BE2C (cell line): ENCODE data around the gene OSCAR.
A peak's percentile ranks its signal among the peaks of the same experiment; 100 is the strongest.

Experiments
- DNase-seq: peaks from one replicate; pipeline ENCODE4 v3.0.0-alpha.2; 2020
- H3K27me3 ChIP-seq: fragments of 250-450 bp; sonication (Bioruptor Pico); 2 replicates; pipeline ENCODE4 v1.5.1; 2020; ENCODE audit warnings: mild to moderate bottlenecking
- H3K36me3 ChIP-seq: fragments of 250-450 bp; sonication (Bioruptor Pico); 2 replicates; pipeline ENCODE4 v1.5.1; 2020; ENCODE audit warnings: mild to moderate bottlenecking
- H3K4me1 ChIP-seq: fragments of 250-450 bp; sonication (Bioruptor Pico); 2 replicates; pipeline ENCODE4 v1.5.1; 2020
- H3K4me3 ChIP-seq: 2 replicates; pipeline ENCODE4 v1.5.1; 2011; ENCODE audit warnings: low read depth, low read length
- H3K9me3 ChIP-seq: fragments of 250-450 bp; sonication (Bioruptor Pico); 2 replicates; pipeline ENCODE4 v1.5.1; 2020
- TF ChIP-seq, protein P1 (sequence below): IDR thresholded peaks from 2 replicates; pipeline ENCODE4 v1.5.1; 2012; ENCODE audit warnings: mild to moderate bottlenecking, low read depth, low read length

The OSCAR gene

DNA sequence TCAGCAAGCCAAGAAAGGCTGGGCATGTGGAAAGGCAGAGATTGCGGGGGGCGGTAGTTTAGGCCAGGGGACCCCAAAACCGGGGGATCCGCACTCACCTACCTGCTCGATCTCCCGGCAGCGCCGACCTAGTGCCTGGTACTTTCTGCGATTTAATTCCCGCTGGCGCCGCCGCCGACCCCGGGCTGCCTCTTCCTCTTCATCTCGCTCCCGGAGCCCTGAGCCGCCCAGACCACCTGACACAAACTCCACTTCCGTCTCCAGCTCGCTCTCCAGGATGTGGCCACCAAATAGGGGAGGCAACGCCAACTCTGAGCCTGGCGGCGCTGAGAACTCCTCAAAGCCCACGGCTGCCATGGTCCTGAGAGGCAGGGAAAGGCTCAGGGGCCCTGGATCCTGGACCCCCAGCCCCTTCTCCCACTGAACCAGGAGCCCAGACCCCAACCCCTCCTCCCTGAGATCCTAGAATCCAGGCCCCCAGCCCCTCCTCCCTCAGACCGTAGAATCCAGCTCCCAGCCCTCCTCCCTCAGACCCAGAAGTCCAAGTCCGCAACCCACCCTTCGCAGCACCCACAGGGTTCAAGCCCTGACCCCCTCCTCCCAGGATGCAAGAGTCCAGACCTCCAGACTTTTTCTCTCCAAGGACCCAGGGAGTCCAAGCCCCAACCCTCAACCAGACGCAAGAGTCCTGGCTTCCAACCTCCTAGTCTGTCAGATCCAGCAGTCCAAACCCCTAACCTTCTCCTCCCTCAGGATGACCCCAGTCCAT is 13.9 kb upstream of the OSCAR start:
- Histone ChIP-seq H3K27me3 (no peaks in the 10 kb centered on the region), H3K4me1 (no peaks in the 10 kb centered on the region), H3K36me3 (peaks cover 20% of the 10 kb centered on the region), H3K9me3 (no peaks in the 10 kb centered on the region), H3K4me3 (peak overlapping the region; percentile 89)
- TF ChIP-seq, protein P1, sequence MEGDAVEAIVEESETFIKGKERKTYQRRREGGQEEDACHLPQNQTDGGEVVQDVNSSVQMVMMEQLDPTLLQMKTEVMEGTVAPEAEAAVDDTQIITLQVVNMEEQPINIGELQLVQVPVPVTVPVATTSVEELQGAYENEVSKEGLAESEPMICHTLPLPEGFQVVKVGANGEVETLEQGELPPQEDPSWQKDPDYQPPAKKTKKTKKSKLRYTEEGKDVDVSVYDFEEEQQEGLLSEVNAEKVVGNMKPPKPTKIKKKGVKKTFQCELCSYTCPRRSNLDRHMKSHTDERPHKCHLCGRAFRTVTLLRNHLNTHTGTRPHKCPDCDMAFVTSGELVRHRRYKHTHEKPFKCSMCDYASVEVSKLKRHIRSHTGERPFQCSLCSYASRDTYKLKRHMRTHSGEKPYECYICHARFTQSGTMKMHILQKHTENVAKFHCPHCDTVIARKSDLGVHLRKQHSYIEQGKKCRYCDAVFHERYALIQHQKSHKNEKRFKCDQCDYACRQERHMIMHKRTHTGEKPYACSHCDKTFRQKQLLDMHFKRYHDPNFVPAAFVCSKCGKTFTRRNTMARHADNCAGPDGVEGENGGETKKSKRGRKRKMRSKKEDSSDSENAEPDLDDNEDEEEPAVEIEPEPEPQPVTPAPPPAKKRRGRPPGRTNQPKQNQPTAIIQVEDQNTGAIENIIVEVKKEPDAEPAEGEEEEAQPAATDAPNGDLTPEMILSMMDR, result no peak
- DNase-seq, result peak; percentile 51

DNA sequence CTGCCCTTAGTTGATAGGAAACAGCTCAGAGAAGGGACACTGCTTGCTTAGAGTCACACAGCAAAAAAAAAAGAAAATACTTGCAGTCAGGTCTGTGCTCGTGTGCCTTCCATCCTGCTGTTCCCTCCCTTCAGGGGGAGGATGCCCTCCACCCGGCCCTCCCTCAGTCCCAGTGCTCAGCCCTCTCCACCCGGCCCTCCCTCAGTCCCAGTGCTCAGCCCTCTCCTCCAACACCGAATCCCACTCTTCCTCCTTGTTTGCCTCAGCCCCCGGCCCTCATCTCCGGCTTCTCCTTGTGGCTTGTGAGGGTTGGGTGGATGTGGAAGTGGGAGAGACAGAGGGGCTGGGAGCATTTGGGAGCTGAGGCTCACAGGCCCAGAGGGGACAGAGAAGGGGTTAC is 9.0 kb upstream of the OSCAR start:
- Histone ChIP-seq H3K36me3 (peaks cover 59% of the 10 kb centered on the region), H3K9me3 (no peaks in the 10 kb centered on the region), H3K4me3 (no peak overlapping the region), H3K27me3 (no peaks in the 10 kb centered on the region), H3K4me1 (no peaks in the 10 kb centered on the region)
- TF ChIP-seq, protein P1, result no peak
- DNase-seq, result no peak

DNA sequence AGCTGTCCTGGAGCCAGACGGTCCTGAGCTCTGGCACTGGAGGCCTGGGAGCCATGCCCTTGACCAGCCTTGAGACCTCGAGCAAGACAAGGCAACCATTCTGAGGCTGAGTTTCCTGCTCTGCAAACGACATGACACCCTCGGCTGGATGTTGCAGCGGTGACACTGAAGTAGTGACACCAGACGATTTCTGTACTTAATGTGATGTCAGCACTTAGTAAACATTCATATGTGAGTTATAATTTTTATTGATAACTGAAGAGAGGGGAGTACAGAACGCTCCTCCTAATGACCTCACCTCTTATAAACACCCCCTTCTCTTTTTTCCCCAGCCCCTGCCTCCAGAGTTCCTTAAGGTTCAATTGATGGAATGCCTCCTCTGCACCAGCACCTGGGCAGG is 7.9 kb upstream of the OSCAR start:
- no peak for DNase-seq
- Histone ChIP-seq H3K36me3 (peaks cover 52% of the 10 kb centered on the region), H3K9me3 (no peaks in the 10 kb centered on the region), H3K27me3 (no peaks in the 10 kb centered on the region), H3K4me3 (no peak overlapping the region), H3K4me1 (no peaks in the 10 kb centered on the region)
- TF ChIP-seq, protein P1, result no peak

DNA sequence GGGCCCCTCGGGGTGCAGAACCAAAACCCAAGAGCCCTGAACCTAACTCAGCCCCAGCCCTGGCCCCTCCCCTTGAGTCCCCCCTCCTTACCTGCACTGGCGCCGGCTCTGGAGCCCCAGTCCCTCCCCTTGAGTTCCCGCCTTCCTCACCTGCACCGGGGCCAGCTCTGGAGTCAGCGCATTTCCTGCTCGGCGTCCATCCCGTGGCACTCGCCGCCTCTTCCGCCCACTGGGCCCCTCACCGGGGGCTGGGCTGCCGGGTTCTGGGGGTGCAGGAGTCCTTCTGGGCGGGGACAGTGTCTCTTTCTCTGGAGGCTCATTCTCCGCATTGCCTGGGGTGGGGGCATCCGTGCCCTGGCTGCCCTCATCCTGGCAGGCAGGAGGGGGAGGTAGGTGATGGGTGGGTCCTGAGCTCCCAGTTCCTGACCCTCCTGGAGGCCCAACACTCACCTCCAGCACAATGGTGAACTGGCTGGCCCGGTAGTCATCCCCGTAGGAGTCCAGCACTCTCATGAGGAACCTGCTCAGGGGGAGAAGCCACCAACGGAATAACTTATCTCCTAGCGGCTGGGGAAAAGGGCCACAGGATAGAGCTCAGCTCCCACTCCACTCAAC is 7.4 kb upstream of the OSCAR start:
- H3K9me3 ChIP-seq, result no peaks in the 10 kb centered on the region
- H3K4me1 ChIP-seq, result no peaks in the 10 kb centered on the region
- no peaks in the 10 kb centered on the region for H3K27me3 ChIP-seq
- peaks cover 52% of the 10 kb centered on the region for H3K36me3 ChIP-seq
- no peak for DNase-seq
- TF ChIP-seq, protein P1, result no peak
- H3K4me3 ChIP-seq, result no peak overlapping the region

DNA sequence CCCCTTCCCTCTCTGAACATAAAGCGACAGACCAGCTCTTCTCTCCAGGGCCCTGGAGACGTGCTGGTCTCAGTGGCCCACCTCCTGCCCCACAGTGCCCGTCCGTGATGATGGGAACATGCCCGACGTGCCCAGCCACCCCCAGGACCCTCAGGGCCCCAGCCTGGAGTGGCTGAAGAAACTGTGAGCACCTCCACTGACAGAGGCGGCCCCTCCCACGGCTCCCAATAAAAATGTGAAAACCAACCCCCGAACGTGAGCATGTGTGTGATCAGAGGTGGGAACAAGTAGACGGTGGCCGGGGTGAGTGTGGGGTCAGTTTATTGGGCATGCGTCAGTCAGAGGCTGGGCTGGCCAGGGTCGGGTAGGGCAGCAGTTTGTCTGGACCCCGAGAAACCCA is 6.1 kb upstream of the OSCAR start:
- peaks cover 52% of the 10 kb centered on the region for H3K36me3 ChIP-seq
- TF ChIP-seq, protein P1, result no peak
- DNase-seq, result no peak

DNA sequence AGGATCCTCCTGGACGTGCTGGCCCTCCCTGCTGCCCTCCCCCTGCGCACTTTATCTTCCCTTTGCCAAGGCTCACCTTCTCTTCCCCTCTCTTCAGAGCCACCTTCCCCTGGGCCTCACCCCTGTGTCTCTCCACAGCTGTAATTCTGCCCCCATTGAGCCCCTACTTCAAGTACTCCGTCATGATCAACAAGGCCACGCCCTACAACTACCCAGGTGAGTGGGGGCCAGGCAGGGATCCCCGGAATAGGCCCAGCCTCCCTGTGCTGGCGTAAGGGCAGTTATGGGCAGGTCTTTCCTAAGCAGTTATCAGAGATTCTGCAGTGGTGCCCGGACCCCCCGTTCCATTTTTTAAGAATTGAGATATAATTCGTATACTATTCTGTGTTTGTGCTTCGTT is 5.2 kb upstream of the OSCAR start:
- no peak for DNase-seq
- Histone ChIP-seq H3K4me1 (no peaks in the 10 kb centered on the region), H3K27me3 (no peaks in the 10 kb centered on the region), H3K9me3 (no peaks in the 10 kb centered on the region), H3K36me3 (peaks cover 48% of the 10 kb centered on the region), H3K4me3 (no peak overlapping the region)
- TF ChIP-seq, protein P1, result no peak

More for the DNA sequence above, 6.1 kb upstream of the OSCAR start:
- Histone ChIP-seq H3K9me3 (no peaks in the 10 kb centered on the region), H3K4me3 (no peak overlapping the region), H3K27me3 (no peaks in the 10 kb centered on the region), H3K4me1 (no peaks in the 10 kb centered on the region)
